HUDEP-2 (cell line): ENCODE measurements around the gene NINJ1.
A peak's percentile ranks its signal among the peaks of the same experiment; 100 is the strongest.

Experiments
- DNase-seq, 76 experiments: peaks; one replicate each; lab custom pipeline; 2025; ENCODE audit not compliant: unreplicated experiment in 76 of 76; lab: John Stamatoyannopoulos, UW

NINJ1 gene

GRCh38 chr9:93091056-93091452 is 43.0 kb downstream of the NINJ1 start:
- DNase-seq = no peak

DNA sequence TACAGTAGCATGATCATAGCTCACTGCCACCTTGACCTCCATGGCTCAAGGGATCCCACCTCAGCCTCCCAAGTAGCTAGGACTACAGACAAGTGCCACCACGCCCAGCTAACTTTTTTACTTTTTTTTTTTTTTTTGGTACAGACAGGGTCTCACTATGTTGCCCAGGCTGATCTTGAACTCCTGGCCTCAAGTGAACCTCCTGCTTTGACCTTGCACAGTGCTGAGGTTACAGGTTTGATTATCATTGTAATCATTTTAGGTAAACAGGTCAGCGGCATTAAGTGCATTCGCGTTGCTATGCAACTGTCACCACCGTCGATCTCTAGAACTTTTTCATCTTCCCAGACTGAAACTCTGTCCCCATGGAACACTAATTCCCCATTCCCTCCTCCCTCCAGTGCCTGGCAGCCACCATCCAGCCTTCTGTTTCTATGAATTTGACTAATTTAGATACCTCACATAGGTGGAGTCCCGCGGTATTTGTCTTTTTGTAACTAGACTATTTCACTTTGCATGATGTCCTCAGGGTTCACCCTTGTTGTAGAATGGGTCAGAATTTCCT is 43.9 kb downstream of the NINJ1 start:
- DNase-seq = no peak

DNA sequence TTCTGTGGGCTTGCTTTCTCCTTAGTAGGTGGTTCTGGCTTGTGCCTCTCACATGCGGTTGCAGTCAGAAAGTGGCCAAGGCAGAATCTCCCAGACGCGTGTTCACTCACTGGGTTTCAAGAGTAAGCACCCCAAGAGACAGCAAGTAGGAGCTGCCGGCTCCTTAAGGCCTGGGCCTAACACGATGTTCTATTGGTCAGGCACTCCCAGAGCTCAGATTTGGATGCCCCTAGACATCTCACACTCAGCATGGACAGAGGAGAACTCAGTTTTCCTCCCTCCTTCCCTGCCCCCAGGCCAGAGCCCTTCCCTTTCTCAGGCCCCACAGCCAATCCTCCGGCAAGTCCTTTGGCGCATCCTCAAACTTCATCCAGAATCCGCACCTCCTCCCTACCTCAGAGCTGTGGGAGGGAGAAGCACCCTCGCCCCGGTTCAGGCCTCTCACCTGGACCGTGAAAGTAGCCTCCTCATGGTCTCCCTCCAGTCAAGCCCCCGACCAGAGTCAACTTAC is 44.5 kb downstream of the NINJ1 start:
- DNase-seq = no peak

DNA sequence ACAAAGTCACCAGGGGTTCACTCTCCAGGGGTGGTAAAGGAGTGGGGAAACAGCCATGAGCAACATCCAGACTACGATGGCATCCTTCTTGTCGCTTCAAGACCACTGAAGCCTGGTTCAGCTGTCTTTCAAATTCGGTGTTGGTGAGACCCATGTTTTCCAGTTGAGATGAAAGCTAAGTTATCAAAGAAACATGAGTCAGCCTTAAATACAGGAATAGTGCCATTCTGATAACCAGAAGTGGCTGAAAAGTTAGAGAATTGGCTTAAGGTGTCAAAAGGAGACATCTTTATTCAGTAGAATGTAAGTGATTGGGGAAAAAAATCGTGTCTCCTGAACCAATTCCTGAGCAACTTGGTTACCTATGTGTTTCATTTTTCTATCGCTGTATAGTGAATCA is 45.0 kb downstream of the NINJ1 start:
- no peak for DNase-seq

DNA sequence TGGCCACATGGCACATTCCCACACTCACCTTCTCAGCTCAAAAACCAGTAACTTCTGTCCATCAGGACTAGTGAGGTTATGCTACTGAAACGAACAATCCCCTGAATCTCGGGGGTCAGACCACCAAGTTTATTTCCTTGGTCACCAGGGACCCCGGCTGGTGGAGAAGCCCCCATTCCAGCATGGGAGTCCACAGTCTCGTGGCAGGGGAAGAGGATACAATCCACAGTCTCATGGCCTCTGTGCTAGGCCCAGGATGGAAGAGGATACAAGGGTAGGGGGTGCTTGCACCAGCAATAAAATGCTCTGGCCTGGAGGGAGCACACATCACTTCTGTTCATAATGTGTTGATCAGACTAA is 45.4 kb downstream of the NINJ1 start:
- DNase-seq = no peak

DNA sequence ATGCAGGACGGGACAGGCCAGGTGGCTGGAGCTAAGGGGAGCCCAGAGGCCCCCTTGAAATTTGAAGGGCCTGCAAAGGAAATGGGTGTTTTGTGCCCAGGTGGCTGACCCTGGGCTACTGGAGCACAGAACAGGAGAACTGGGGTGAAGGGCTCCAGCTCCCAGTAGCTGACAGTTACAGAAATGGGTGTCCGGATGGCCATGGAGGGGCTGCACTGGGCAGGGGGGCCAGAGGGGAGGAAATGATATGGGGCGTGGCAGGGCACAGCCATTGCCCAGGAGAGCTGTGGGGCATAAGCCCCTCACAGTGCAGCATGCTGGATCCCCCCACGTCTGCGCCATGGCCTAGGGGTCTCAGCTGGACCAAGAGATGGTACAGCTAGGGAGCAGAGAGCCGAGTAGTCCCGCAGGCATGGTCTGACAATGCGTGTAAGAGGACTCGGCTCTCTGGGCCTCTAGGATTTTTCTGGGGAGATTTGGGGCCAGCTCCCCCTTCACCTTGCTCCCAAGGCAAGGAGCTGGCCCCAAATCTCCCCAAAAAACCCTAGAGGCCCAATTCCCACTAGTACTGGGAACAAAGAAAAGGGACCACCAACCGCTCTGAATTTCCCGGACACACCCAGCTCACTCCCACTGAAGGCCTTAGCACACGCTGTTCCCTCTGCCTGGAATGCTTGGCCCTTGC is 45.9 kb downstream of the NINJ1 start:
- DNase-seq = no peak

DNA sequence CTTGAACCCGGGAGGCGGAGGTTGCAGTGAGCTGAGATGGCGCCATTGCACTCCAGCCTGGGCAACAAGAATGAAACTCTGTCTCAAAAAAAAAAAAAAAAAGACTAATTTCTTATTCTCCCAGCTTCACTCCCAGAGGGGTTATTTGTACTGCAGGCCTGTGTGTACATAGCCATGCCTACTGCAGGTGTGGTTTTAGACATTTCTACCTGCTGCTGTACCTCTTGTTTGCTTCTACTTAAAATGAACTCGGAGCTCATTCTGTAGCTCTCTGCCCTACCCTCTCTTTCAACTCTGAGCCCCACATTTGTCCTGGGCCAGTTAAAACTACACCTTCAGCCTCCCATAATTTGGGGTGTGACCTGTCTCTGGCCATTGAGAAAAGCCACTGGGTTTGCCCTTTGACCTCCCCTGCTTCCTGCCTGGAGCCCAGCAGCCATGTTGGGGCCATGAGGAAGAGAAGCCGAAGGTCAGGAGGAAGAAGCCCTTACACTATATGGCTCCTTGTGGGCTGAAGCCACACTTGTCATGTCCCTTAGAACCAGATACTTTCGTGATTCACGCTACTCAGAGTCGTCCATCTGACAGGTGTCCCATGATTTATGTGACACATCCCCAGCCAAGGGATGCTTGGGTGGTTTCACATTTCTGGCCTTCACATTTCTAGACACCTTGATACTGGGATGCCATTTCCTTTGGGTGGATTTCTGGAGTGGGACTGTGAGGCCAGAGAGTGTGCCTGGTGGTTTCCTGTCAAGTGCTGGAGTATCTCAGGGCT is 47.4 kb downstream of the NINJ1 start:
- DNase-seq = no peak

DNA sequence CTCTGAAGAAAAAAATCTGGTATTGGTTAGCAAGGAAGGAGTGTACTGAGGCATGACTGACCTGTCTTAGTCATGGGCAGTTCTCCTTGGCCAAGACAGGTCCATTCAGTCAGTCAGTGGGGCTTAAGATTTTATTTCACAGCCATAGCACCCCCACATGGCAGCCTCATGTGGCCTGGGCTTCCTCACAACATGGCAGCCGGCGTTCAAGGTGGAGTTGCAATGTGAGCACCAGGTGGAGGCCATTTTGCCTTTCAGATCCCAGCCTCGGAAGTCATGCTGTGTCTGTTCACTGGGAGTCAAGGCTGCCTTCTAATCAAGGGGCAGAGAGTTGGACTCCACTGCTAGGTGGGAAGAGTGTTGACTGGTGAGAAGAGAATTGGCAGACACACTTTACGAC is 48.4 kb downstream of the NINJ1 start:
- DNase-seq = no peak

DNA sequence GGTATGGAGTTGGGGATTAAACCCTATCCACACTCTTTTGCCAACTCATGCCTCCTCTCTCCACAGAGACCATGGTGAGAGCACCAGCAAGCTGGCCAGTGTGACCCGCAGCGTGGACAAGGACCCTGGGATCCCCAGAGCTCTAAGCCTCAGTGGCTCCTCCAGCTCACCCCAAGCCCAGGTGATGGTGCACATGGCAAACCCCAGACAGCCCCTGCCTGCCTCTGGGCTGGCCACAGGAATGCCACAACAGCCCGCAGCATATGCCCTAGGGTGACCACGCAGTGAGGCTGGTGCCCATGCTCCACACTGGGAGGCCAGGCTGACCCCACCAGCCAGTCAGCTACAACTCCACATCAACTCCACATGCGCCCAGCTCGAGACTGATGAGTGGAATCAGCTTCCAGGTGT is 49.6 kb downstream of the NINJ1 start:
- no peak for DNase-seq

GRCh38 chr9:93083592-93084470 is 50.2 kb downstream of the NINJ1 start:
- no peak for DNase-seq

- DNase-seq = no peak
These were observed 51.1 kb downstream of the NINJ1 start for GRCh38 chr9:93082841-93083411.

- DNase-seq = no peak
These were observed 52.1 kb downstream of the NINJ1 start for GRCh38 chr9:93081931-93082330.

DNA sequence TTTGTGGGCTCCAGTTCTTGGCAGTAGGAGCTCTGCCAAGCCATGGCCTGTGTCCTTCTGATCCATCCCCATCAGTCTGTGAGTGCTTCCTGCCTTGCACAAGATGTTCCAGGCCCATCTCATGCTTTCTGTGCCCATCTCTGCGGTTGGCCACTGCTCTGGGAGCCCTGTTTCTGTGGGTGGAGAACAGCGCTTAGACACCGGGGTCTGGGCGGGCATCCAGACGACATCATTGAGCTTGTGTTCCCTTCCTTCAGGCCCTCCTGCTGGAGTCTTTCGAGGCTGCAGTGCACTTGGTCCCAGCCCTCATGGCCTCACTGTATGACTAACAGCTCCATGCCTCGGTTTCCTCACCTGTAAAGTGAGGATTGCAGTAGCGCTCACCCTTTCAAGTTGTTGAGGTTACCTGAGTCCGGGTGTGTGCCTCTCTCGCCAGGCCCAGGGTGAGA is 52.9 kb downstream of the NINJ1 start:
- no peak for DNase-seq

GRCh38 chr9:93080406-93080805 is 53.6 kb downstream of the NINJ1 start:
- no peak for DNase-seq

DNA sequence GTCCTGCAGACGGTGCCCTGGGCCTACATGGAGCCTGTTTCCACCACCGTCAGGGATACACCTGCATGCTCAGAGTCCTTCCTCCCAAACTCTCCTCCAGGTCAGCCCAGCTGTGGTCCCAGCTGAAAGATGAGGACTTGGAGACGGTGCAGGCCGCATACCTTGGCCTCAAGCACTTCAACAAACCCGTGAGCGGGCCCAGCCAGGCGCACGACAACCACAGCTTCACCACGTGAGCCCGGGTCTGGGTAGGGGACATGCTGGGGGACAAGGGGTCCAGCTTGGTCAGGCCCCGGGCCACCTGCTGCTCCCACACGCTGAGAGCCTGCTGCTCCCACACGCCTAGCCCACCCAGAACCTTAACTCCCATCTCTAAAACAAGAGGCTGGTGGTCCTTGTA is 54.7 kb downstream of the NINJ1 start:
- no peak for DNase-seq

GRCh38 chr9:93077811-93078210 is 56.2 kb downstream of the NINJ1 start:
- DNase-seq = no peak

- no peak for DNase-seq
These were observed 56.7 kb downstream of the NINJ1 start for GRCh38 chr9:93077367-93077766.

DNA sequence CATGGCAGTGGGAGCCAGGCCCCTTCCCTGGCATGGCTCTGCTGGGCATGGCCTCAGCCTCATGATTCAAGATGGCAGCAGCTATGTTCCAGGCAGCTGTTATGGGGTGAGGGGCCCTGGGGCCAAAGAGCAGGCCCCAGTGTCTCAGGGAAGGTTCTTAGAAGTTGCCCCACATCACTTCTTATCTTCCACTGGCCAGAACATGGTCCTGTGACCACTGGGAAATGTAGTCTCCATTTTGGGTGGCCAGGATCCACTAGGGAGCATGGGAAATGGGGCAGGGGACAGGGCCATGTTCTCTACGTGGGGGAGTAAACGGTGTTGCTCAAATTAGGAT is 57.3 kb downstream of the NINJ1 start:
- DNase-seq = no peak

- DNase-seq = no peak
These were observed 57.8 kb downstream of the NINJ1 start for GRCh38 chr9:93076101-93076791.

GRCh38 chr9:93072383-93072795 is 61.7 kb downstream of the NINJ1 start:
- DNase-seq = peak in 33 of 76 experiments; percentile 2 to 48 (median 23)
